Measurements from ENCODE around the gene ARHGAP12. TPM values are rescaled to one million over a fixed set of nuclear protein-coding genes. Genes with fewer than 3 reads are reported as not detected.

The ARHGAP12 gene
- polyA plus RNA-seq, 1 of the 3 experiments (the other 2 are of a cell fraction), result 8.6 TPM

GRCh38 chr10:31920538-31920937, 8.1 kb downstream of the ARHGAP12 start:
- POLR2A ChIA-PET, result no interaction called here
- Histone ChIP-seq H4K20me1 (ENCODE audit: insufficient read depth) (peaks cover 98% of the 10 kb centered on the region), H3K79me2 (ENCODE audit: insufficient read depth) (peaks cover 100% of the 10 kb centered on the region)

More at GRCh38 chr10:31920538-31920937, 8.1 kb downstream of the ARHGAP12 start:
- CTCF ChIA-PET, result no interaction called here
- DNase-seq, result no peak
- Histone ChIP-seq H2AFZ (ENCODE audit: low read depth) (no peak overlapping the region), H3K4me2 (no peak overlapping the region), H3K27me3 (ENCODE audit: insufficient read depth) (no peaks in the 10 kb centered on the region), H3K9me2 (no peaks in the 10 kb centered on the region), H3K36me3 (replicated peaks in 1 of 2; ENCODE audit: control insufficient read depth in 1 of 2, insufficient read depth in 2 of 2, low read length in 1 of 2) (peaks cover 0 to 9% of the 10 kb centered on the region in 2 experiments), H3K9ac (no peak overlapping the region), H3K4me1 (ENCODE audit: control insufficient read depth in 1 of 2, insufficient read depth in 2 of 2, low read depth in 1 of 2, low read length in 1 of 2) (peaks cover 0 to 7% of the 10 kb centered on the region in 2 experiments; a peak in 1 of 4 replicates), H3F3A (replicated peaks; ENCODE audit: insufficient read depth) (peaks cover 7% of the 10 kb centered on the region), H3K27ac (ENCODE audit: low read depth in 2 of 2, low read length in 1 of 2) (no peak overlapping the region), H3K9me3 (no peaks in the 10 kb centered on the region), H3K4me3 (ENCODE audit: low read depth in 2 of 2, low read length in 1 of 2) (no peak overlapping the region; a peak in 1 of 4 replicates)
- WGBS (ENCODE audit: low lambda C conversion rate), result 97% methylated on average over 2 of the region's 2 CpGs
- TF ChIP-seq REST (IDR thresholded peaks at IDR 0.05; ENCODE audit: low read depth, low read length) (no peak), RXRA (IDR thresholded peaks at IDR 0.05; ENCODE audit: borderline replicate concordance, low read depth) (no peak), EP300 (IDR thresholded peaks at IDR 0.05; ENCODE audit: borderline replicate concordance in 1 of 2, low read depth in 1 of 2, low read length in 1 of 2) (no peak), TEAD4 (IDR thresholded peaks at IDR 0.05; ENCODE audit: borderline replicate concordance, insufficient read depth) (no peak), TCF12 (IDR thresholded peaks at IDR 0.05) (no peak), IRF3 (IDR thresholded peaks at IDR 0.05; ENCODE audit: low read depth, low read length) (no peak), MEF2A (IDR thresholded peaks at IDR 0.05; ENCODE audit: borderline replicate concordance, low read depth) (no peak), SMC3 (IDR thresholded peaks at IDR 0.05; ENCODE audit: low read depth, low read length) (no peak), EZH2phosphoT487 (IDR thresholded peaks at IDR 0.05; ENCODE audit: borderline replicate concordance, low read depth) (no peak)
